WTC11 (cell line): ENCODE results near the gene PCDHGA1. TPM values are rescaled to one million over a fixed set of nuclear protein-coding genes. Genes with fewer than 3 reads are reported as not detected.

Source experiments
- ATAC-seq: fragments of 200-7000 bp; cut with Tn5 transposase; 2 replicates; pipeline ENCODE4 v1.10.0; 2021; ENCODE audit warnings: mild to moderate bottlenecking, moderate library complexity
- CTCF ChIA-PET: fragments of 300-600 bp; sonication (Branson Sonifier 250); formaldehyde crosslinking; loops from one replicate; lab custom pipeline; 2021; ENCODE audit warnings: antibody characterized with exemption; lab: Charles Lee
- POLR2A ChIA-PET: fragments of 350-600 bp; sonication (Branson Sonifier 250); formaldehyde crosslinking; loops from one replicate; lab custom pipeline; 2021; ENCODE audit warnings: antibody characterized with exemption; lab: Charles Lee
- DNase-seq: peaks from one replicate; pipeline ENCODE4 v3.0.0; 2021; ENCODE audit warnings: low spot score
- H3K27ac Mint-ChIP-seq: 2 replicates; pipeline ENCODE4 v1.8.0; 2021; ENCODE audit warnings: mixed read lengths
- H3K27me3 Mint-ChIP-seq: 2 replicates; pipeline ENCODE4 v1.8.0; 2021; ENCODE audit warnings: low read depth, mild to moderate bottlenecking, moderate library complexity, mixed read lengths
- H3K36me3 Mint-ChIP-seq: 2 replicates; pipeline ENCODE4 v1.8.0; 2021; ENCODE audit warnings: mixed read lengths
- H3K4me1 Mint-ChIP-seq: 2 replicates; pipeline ENCODE4 v1.8.0; 2022; ENCODE audit warnings: mixed read lengths
- H3K4me3 Mint-ChIP-seq: 2 replicates; pipeline ENCODE4 v1.8.0; 2021; ENCODE audit warnings: mild to moderate bottlenecking, moderate library complexity, mixed read lengths
- H3K9me3 Mint-ChIP-seq: 2 replicates; pipeline ENCODE4 v1.8.0; 2021; ENCODE audit warnings: mixed read lengths
- ATF3 ChIP-seq: sonication (generic); formaldehyde crosslinking; conservative IDR thresholded peaks from 2 replicates; pipeline ENCODE4 v1.8.1; 2022; ENCODE audit warnings: mild to moderate bottlenecking, missing genetic modification reagents
- CTCF ChIP-seq: fragments of 200-600 bp; IDR thresholded peaks from 2 replicates; pipeline ENCODE4 v1.8.0; 2022; ENCODE audit warnings: antibody characterized with exemption
- FOXK1 ChIP-seq: sonication (generic); formaldehyde crosslinking; IDR thresholded peaks from 2 replicates; pipeline ENCODE4 v1.8.0; 2022; ENCODE audit warnings: mild to moderate bottlenecking, moderate library complexity, missing genetic modification reagents
- FOXP1 ChIP-seq: sonication (generic); formaldehyde crosslinking; IDR thresholded peaks from 2 replicates; pipeline ENCODE4 v1.8.0; 2022; ENCODE audit warnings: missing genetic modification reagents, mild to moderate bottlenecking, moderate library complexity, borderline replicate concordance
- GTF2I ChIP-seq: fragments of 250-450 bp; sonication (Bioruptor Pico); conservative IDR thresholded peaks from 2 replicates; pipeline ENCODE4 v1.4.0; 2021; ENCODE audit warnings: mild to moderate bottlenecking
- IRF1 ChIP-seq: sonication (generic); formaldehyde crosslinking; IDR thresholded peaks from 2 replicates; pipeline ENCODE4 v1.8.0; 2023; ENCODE audit warnings: missing genetic modification reagents
- JAZF1 ChIP-seq: fragments of 250-450 bp; sonication (Bioruptor Pico); IDR thresholded peaks from 2 replicates; pipeline ENCODE4 v1.9.0; 2021; ENCODE audit warnings: moderate library complexity, mild to moderate bottlenecking, inconsistent platforms
- MAX ChIP-seq: sonication (generic); formaldehyde crosslinking; IDR thresholded peaks from 2 replicates; pipeline ENCODE4 v1.8.0; 2022; ENCODE audit warnings: mild to moderate bottlenecking, missing genetic modification reagents
- MLX ChIP-seq: sonication (generic); formaldehyde crosslinking; IDR thresholded peaks from 2 replicates; pipeline ENCODE4 v1.8.1; 2023; ENCODE audit warnings: mild to moderate bottlenecking, missing genetic modification reagents, moderate library complexity
- NFATC4 ChIP-seq: fragments of 250-450 bp; sonication (Bioruptor Pico); IDR thresholded peaks from 2 replicates; pipeline ENCODE4 v1.9.0; 2021; ENCODE audit warnings: mild to moderate bottlenecking
- NR2C2 ChIP-seq: sonication (generic); formaldehyde crosslinking; IDR thresholded peaks from 2 replicates; pipeline ENCODE4 v1.8.0; 2022; ENCODE audit warnings: mild to moderate bottlenecking, missing genetic modification reagents
- OVOL2 ChIP-seq: fragments of 250-450 bp; sonication (Bioruptor Pico); IDR thresholded peaks from 2 replicates; pipeline ENCODE4 v1.9.0; 2021; ENCODE audit warnings: mild to moderate bottlenecking, borderline replicate concordance
- ZNF121 ChIP-seq: sonication (generic); formaldehyde crosslinking; IDR thresholded peaks from 2 replicates; pipeline ENCODE4 v1.8.0; 2023; ENCODE audit warnings: missing genetic modification reagents
- ZNF138 ChIP-seq: sonication (generic); formaldehyde crosslinking; conservative IDR thresholded peaks from 2 replicates; pipeline ENCODE4 v1.8.1; 2022; ENCODE audit warnings: mild to moderate bottlenecking, moderate library complexity, missing genetic modification reagents
- ZNF425 ChIP-seq: fragments of 250-450 bp; sonication (Bioruptor Pico); conservative IDR thresholded peaks from 2 replicates; pipeline ENCODE4 v1.9.0; 2021; ENCODE audit warnings: mild to moderate bottlenecking
- total RNA-seq: library from RNA; stranded (reverse); gene quantifications from 3 replicates; pipeline ENCODE4 v1.2.3, GENCODE V29; 2021
- TF ChIP-seq, protein P1 (sequence below): sonication (generic); formaldehyde crosslinking; IDR thresholded peaks from 2 replicates; pipeline ENCODE4 v1.8.1; 2023; ENCODE audit warnings: mild to moderate bottlenecking, missing genetic modification reagents

Gene PCDHGA1
- total RNA-seq, 1 experiment from 2014 or later: 1.5 TPM

- ChIA-PET POLR2A (no interaction called here), CTCF (interaction anchor here (0.6 to 2.5 kb wide), 15 partner anchors 11 to 206 kb away, joined by 3 to 11 read pairs (median 5); partner anchors contain the start of genes PCDHB15, PCDHGA1, PCDHGA10 and PCDHGA3)
- Mint-ChIP-seq H3K4me3 (no peak within 1 kb of the TSS), H3K36me3 (peaks cover 57% of the 10 kb centered on the region), H3K27ac (no peak within 1 kb of the TSS), H3K4me1 (peaks cover 5% of the 10 kb centered on the region), H3K27me3 (peaks cover 8% of the 10 kb centered on the region), H3K9me3 (peaks cover 54% of the 10 kb centered on the region)
- TF ChIP-seq NR2C2 (CRISPR knock-in tag) (no peak), MLX (no peak), CTCF (peak; percentile 73)
- DNase-seq (no peak), ATAC-seq (no peak)
Measured at GRCh38 chr5:141354900-141355469, 24.7 kb downstream of the PCDHGA1 start, which contains the start of gene PCDHGA4. Gene PCDHGA4 (plus strand): TSS chr5:141355021. CDS start chr5:141355108, 87 bp downstream.

DNA sequence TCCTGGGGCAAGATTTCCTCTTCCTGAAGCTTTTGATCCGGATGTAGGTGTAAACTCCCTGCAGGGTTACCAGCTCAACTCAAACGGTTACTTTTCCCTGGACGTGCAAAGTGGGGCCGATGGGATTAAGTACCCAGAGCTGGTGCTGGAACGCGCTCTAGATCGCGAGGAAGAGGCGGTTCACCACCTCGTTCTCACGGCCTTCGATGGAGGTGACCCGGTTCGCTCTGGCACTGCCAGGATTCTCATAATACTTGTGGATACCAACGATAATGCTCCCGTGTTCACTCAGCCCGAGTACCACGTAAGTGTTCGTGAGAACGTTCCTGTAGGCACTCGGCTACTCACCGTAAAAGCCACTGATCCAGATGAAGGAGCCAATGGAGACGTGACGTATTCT, 25.3 kb downstream of the PCDHGA1 start:
- DNase-seq: no peak
- Mint-ChIP-seq H3K4me1 (peaks cover 7% of the 10 kb centered on the region), H3K36me3 (peaks cover 59% of the 10 kb centered on the region)
- POLR2A ChIA-PET: no interaction called here
- TF ChIP-seq MAX (no peak), IRF1 (CRISPR knock-in tag) (no peak), OVOL2 (CRISPR knock-in tag) (no peak), ATF3 (CRISPR knock-in tag) (no peak), ZNF425 (CRISPR knock-in tag) (no peak)
- TF ChIP-seq, all 79 proteins: peak for 0
- CTCF ChIA-PET: interaction anchor here (0.9 to 2.5 kb wide), 13 partner anchors 12 to 208 kb away, joined by 3 to 11 read pairs (median 5); partner anchors contain the start of genes PCDHB15, PCDHGA10, PCDHGA3 and PCDHGB4
- Mint-ChIP-seq H3K27me3 (peaks cover 9% of the 10 kb centered on the region), H3K9me3 (peaks cover 56% of the 10 kb centered on the region), H3K27ac (no peak overlapping the region), H3K4me3 (no peak overlapping the region)
- no peak for ATAC-seq

GRCh38 chr5:141356133-141356532, 25.8 kb downstream of the PCDHGA1 start:
- Mint-ChIP-seq H3K27me3 (peaks cover 13% of the 10 kb centered on the region), H3K4me1 (peaks cover 8% of the 10 kb centered on the region), H3K9me3 (peaks cover 56% of the 10 kb centered on the region), H3K4me3 (no peak overlapping the region), H3K27ac (no peak overlapping the region), H3K36me3 (peaks cover 60% of the 10 kb centered on the region)
- DNase-seq (no peak), ATAC-seq (no peak)
- TF ChIP-seq NFATC4 (CRISPR knock-in tag) (no peak), ZNF138 (CRISPR knock-in tag) (no peak), ZNF121 (no peak), FOXK1 (CRISPR knock-in tag) (no peak), JAZF1 (no peak), GTF2I (CRISPR knock-in tag) (no peak), FOXP1 (CRISPR knock-in tag) (no peak)
- TF ChIP-seq, protein P1, sequence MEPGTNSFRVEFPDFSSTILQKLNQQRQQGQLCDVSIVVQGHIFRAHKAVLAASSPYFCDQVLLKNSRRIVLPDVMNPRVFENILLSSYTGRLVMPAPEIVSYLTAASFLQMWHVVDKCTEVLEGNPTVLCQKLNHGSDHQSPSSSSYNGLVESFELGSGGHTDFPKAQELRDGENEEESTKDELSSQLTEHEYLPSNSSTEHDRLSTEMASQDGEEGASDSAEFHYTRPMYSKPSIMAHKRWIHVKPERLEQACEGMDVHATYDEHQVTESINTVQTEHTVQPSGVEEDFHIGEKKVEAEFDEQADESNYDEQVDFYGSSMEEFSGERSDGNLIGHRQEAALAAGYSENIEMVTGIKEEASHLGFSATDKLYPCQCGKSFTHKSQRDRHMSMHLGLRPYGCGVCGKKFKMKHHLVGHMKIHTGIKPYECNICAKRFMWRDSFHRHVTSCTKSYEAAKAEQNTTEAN (CRISPR knock-in tag): no peak
- POLR2A ChIA-PET: no interaction called here
- CTCF ChIA-PET: interaction anchor here (0.9 to 1.7 kb wide), 7 partner anchors 32 to 208 kb away, joined by 3 to 11 read pairs (median 5); partner anchors contain the start of genes PCDHB15, PCDHGA10, PCDHGB4 and TAF7
